H1 (cell line): ENCODE results near the gene CNOT9. TPM values are rescaled to one million over a fixed set of nuclear protein-coding genes. Genes with fewer than 3 reads are reported as not detected.
A peak's percentile ranks its signal among the peaks of the same experiment; 100 is the strongest.

Source experiments
- CTCF ChIA-PET: fragments of 300-600 bp; sonication (Branson Sonifier 250); formaldehyde crosslinking; loops from one replicate; lab custom pipeline; 2021; ENCODE audit not compliant: partially characterized antibody; lab: Charles Lee
- POLR2A ChIA-PET: fragments of 300-600 bp; sonication (Branson Sonifier 250); formaldehyde crosslinking; loops from one replicate; lab custom pipeline; 2021; ENCODE audit warnings: inconsistent platforms; ENCODE audit not compliant: partially characterized antibody; lab: Charles Lee
- DNase-seq, 2 experiments: peaks; one replicate each; pipeline versions ENCODE4 v3.0.0 to v3.0.0-alpha.2; 2010 to 2022; ENCODE audit warnings: low spot score in 2 of 2, low read depth in 1 of 2, mixed read lengths in 1 of 2
- FAIRE-seq: peaks from 2 replicates; lab custom pipeline; 2011; peaks lifted over from hg19 to GRCh38; lab: Jason Lieb, UNC
- H2AFZ ChIP-seq: 2 replicates; pipeline ENCODE4 v1.8.1; 2012; ENCODE audit warnings: low read length, inconsistent platforms
- H2AK5ac ChIP-seq: 2 replicates; pipeline ENCODE4 v1.6.1; 2013; ENCODE audit warnings: low read depth, low read length
- H2BK120ac ChIP-seq: replicated peaks from 2 replicates; pipeline ENCODE3; 2013; ENCODE audit warnings: low read depth, low read length, inconsistent platforms
- H2BK12ac ChIP-seq: 2 replicates; pipeline ENCODE4 v1.6.1; 2013; ENCODE audit warnings: low read depth, low read length
- H2BK15ac ChIP-seq: 2 replicates; pipeline ENCODE4 v1.6.1; 2013; ENCODE audit warnings: low read length
- H2BK20ac ChIP-seq: 2 replicates; pipeline ENCODE4 v1.6.1; 2013; ENCODE audit warnings: low read length
- H2BK5ac ChIP-seq: 2 replicates; pipeline ENCODE4 v1.6.1; 2013; ENCODE audit warnings: low read depth, low read length
- H3K14ac ChIP-seq: 2 replicates; pipeline ENCODE4 v1.6.1; 2013; ENCODE audit warnings: inconsistent platforms; ENCODE audit not compliant: insufficient read length
- H3K18ac ChIP-seq: 2 replicates; pipeline ENCODE4 v1.6.1; 2013; ENCODE audit warnings: low read length; ENCODE audit errors: extremely low read depth
- H3K23ac ChIP-seq: 2 replicates; pipeline ENCODE4 v1.6.1; 2013; ENCODE audit warnings: inconsistent platforms; ENCODE audit not compliant: insufficient read length
- H3K23me2 ChIP-seq: 2 replicates; pipeline ENCODE4 v1.6.1; 2013; ENCODE audit warnings: low read depth, low read length
- H3K27ac ChIP-seq: 2 replicates; pipeline ENCODE4 v1.6.1; 2011; ENCODE audit warnings: low read depth, low read length, inconsistent platforms
- H3K27me3 ChIP-seq, 4 experiments: replicated peaks in 1 of 4; 1 replicate in 1 of 4; 2 replicates in 3 of 4; pipeline versions ENCODE4 v1.6.1 to v1.8.1; 2011 to 2013; ENCODE audit warnings: low read length in 3 of 4, mild to moderate bottlenecking in 3 of 4, inconsistent platforms in 2 of 4, mixed read lengths in 2 of 4, moderate library complexity in 1 of 4; ENCODE audit not compliant: control insufficient read depth in 3 of 4, insufficient read depth in 3 of 4; ENCODE audit errors: extremely low read depth in 1 of 4
- H3K36me3 ChIP-seq, 4 experiments: 2 replicates each; pipeline versions ENCODE4 v1.6.1 to v1.8.1; 2011 to 2013; ENCODE audit warnings: mild to moderate bottlenecking in 4 of 4, low read length in 3 of 4, moderate library complexity in 2 of 4, control low read depth in 1 of 4, inconsistent platforms in 1 of 4; ENCODE audit not compliant: insufficient read depth in 4 of 4, control insufficient read depth in 2 of 4
- H3K4ac ChIP-seq: replicated peaks from 2 replicates; pipeline ENCODE3; 2013; ENCODE audit warnings: low read length, low read depth, mixed read lengths, inconsistent platforms; ENCODE audit not compliant: insufficient read length
- H3K4me1 ChIP-seq, 4 experiments: replicated peaks in 1 of 4; 1 replicate in 1 of 4; 2 replicates in 3 of 4; pipeline versions ENCODE4 v1.6.1 to v1.8.1; 2011 to 2013; ENCODE audit warnings: low read length in 3 of 4, inconsistent platforms in 2 of 4, mixed read lengths in 1 of 4; ENCODE audit not compliant: insufficient read depth in 4 of 4, control insufficient read depth in 3 of 4
- H3K4me2 ChIP-seq, 2 experiments: 2 replicates each; pipeline versions ENCODE4 v1.6.1 to v1.8.1; 2011 to 2013; ENCODE audit warnings: low read depth in 2 of 2, low read length in 2 of 2, control low read depth in 1 of 2, inconsistent platforms in 1 of 2, mild to moderate bottlenecking in 1 of 2; ENCODE audit not compliant: insufficient read depth in 1 of 2
- H3K4me3 ChIP-seq, 4 experiments: fragments of 200-600, 300-600 bp in 1 of 4; sonication (generic), shearing (Covaris generic), sonication (Bioruptor Twin) in 1 of 4; 2 replicates each; pipeline versions ENCODE4 v1.5.1 to v1.8.1; 2011 to 2016; ENCODE audit warnings: low read length in 4 of 4, low read depth in 3 of 4, control low read depth in 2 of 4, inconsistent platforms in 2 of 4, mild to moderate bottlenecking in 2 of 4, mixed read lengths in 1 of 4, moderate library complexity in 1 of 4; ENCODE audit not compliant: insufficient read depth in 2 of 4; ENCODE audit errors: extremely low read depth in 1 of 4
- H3K56ac ChIP-seq: replicated peaks from 2 replicates; pipeline ENCODE3; 2013; ENCODE audit warnings: low read depth, mild to moderate bottlenecking, mixed read lengths, low read length, inconsistent platforms; ENCODE audit not compliant: insufficient read length
- H3K79me1 ChIP-seq: 2 replicates; pipeline ENCODE4 v1.6.1; 2013; ENCODE audit warnings: low read depth, low read length, control low read depth
- H3K79me2 ChIP-seq, 2 experiments: 2 replicates each; pipeline versions ENCODE4 v1.6.1 to v1.8.1; 2012 to 2013; ENCODE audit warnings: low read length in 2 of 2, mild to moderate bottlenecking in 2 of 2, inconsistent platforms in 1 of 2; ENCODE audit not compliant: insufficient read depth in 2 of 2, control insufficient read depth in 1 of 2
- H3K9ac ChIP-seq, 4 experiments: replicated peaks in 1 of 4; 1 replicate in 1 of 4; 2 replicates in 3 of 4; pipeline versions ENCODE4 v1.6.1 to v1.8.1; 2011 to 2013; ENCODE audit warnings: low read depth in 3 of 4, low read length in 3 of 4, control low read depth in 2 of 4, mild to moderate bottlenecking in 2 of 4, moderate library complexity in 2 of 4, inconsistent platforms in 1 of 4; ENCODE audit errors: extremely low read depth in 1 of 4
- H3K9me3 ChIP-seq, 2 experiments: 2 replicates each; pipeline versions ENCODE4 v1.6.1 to v1.8.1; 2012 to 2013; ENCODE audit warnings: mild to moderate bottlenecking in 2 of 2, moderate library complexity in 2 of 2, control low read depth in 1 of 2, inconsistent platforms in 1 of 2, low read depth in 1 of 2, low read length in 1 of 2, mixed read lengths in 1 of 2; ENCODE audit not compliant: insufficient read depth in 2 of 2
- H4K20me1 ChIP-seq, 2 experiments: replicated peaks in 1 of 2; 2 replicates each; pipeline versions ENCODE3 to v1.8.1; 2011 to 2013; ENCODE audit warnings: inconsistent platforms in 2 of 2, low read length in 2 of 2, mild to moderate bottlenecking in 1 of 2; ENCODE audit not compliant: insufficient read depth in 2 of 2, control insufficient read depth in 1 of 2
- H4K5ac ChIP-seq: 2 replicates; pipeline ENCODE4 v1.6.1; 2013; ENCODE audit warnings: low read length, low read depth, mixed read lengths, inconsistent platforms; ENCODE audit not compliant: insufficient read length
- H4K8ac ChIP-seq: 2 replicates; pipeline ENCODE4 v1.8.0; 2013; ENCODE audit warnings: mild to moderate bottlenecking, moderate library complexity, low read length, inconsistent platforms; ENCODE audit not compliant: insufficient read depth; ENCODE audit errors: extremely low read depth
- H4K91ac ChIP-seq: replicated peaks from 2 replicates; pipeline ENCODE3; 2013; ENCODE audit warnings: low read length, mixed read lengths, inconsistent platforms; ENCODE audit not compliant: insufficient read length
- BCL11A ChIP-seq, 2 experiments: IDR thresholded peaks; one replicate each; pipeline ENCODE4 v1.6.1; 2011; ENCODE audit warnings: low read depth in 2 of 2, low read length in 2 of 2, mild to moderate bottlenecking in 2 of 2
- GTF2F1 ChIP-seq: IDR thresholded peaks from 2 replicates; pipeline ENCODE4 v1.6.1; 2012; ENCODE audit warnings: low read depth, low read length, improper control_type of control experiment, borderline replicate concordance
- KDM1A ChIP-seq: fragments of 200-600, 300-600 bp; sonication (generic); IDR thresholded peaks from 2 replicates; pipeline ENCODE4 v1.7.1; 2016; ENCODE audit warnings: mild to moderate bottlenecking, low read length, borderline replicate concordance
- POU5F1 ChIP-seq: IDR thresholded peaks from 2 replicates; pipeline ENCODE4 v1.6.1; 2011; ENCODE audit warnings: low read depth, mild to moderate bottlenecking, low read length, moderate library complexity
- SP2 ChIP-seq: IDR thresholded peaks from 2 replicates; pipeline ENCODE4 v1.6.1; 2012; ENCODE audit warnings: mild to moderate bottlenecking, low read length, inconsistent platforms
- SP4 ChIP-seq: IDR thresholded peaks from 2 replicates; pipeline ENCODE4 v1.6.1; 2012; ENCODE audit warnings: low read length, inconsistent platforms
- TAF1 ChIP-seq: IDR thresholded peaks from 2 replicates; pipeline ENCODE4 v1.6.1; 2011; ENCODE audit warnings: mild to moderate bottlenecking, low read depth, low read length
- YY1 ChIP-seq: IDR thresholded peaks from 2 replicates; pipeline ENCODE4 v1.6.1; 2011; ENCODE audit warnings: low read depth, mild to moderate bottlenecking, low read length
- WGBS, 2 experiments: shearing (Covaris generic) in 1 of 2; methylation state at CpG; one replicate each; pipeline versions ENCODE4 v1.1.6 to v1.1.7; 2013 to 2015; ENCODE audit warnings: low lambda C conversion rate in 2 of 2, mixed read lengths in 2 of 2, inconsistent platforms in 1 of 2, low coverage in 1 of 2, missing lambda C conversion rate in 1 of 2; ENCODE audit not compliant: insufficient replicate concordance in 2 of 2, insufficient coverage in 1 of 2, insufficient read length in 1 of 2; ENCODE audit errors: extremely low coverage in 1 of 2, missing lambda C conversion rate in 1 of 2; 5-methylcytosine and 5-hydroxymethylcytosine counted together
- polyA plus RNA-seq, 7 experiments: library from polyadenylated mRNA; depleted of rRNA in 3 of 7; stranded (reverse) in 5 of 7; unstranded in 2 of 7; fragments of >200 nt in 5 of 7; fragments of 200-250 nt in 2 of 7; gene quantifications; 1 replicate in 5 of 7; 2 replicates in 1 of 7; 4 replicates in 1 of 7; pipeline versions ENCODE4 v1.2.1 to v1.2.3, GENCODE V29; 2011 to 2013; ENCODE audit warnings: missing spikeins in 2 of 7, mixed read lengths in 2 of 7
- total RNA-seq: library from RNA; stranded (reverse); fragmentation: NEBNext Ultra II Directional; extraction: Animal tissue kit (Norgen Biotek cat#: 25700); gene quantifications from 2 replicates; pipeline ENCODE4 v1.2.1, GENCODE V29; 2021

Gene CNOT9
- total and polyA plus RNA-seq, 2 of the 8 experiments (the other 6 are each of a cell fraction or from before 2014, with no cell fraction given) = 79.3 to 81.2 TPM

GRCh38 chr2:218570850-218571249 lies 2.2 kb downstream of the CNOT9 start:
- DNase-seq (no peak), FAIRE-seq (no peak)
- peaks cover 0 to 30% (median 6%) of the 10 kb centered on the region in 4 experiments; a peak in 3 of 8 replicates for H3K36me3 ChIP-seq
- CTCF ChIA-PET = interaction anchor here (0.6 kb wide), 1 partner anchor 31 kb away, joined by 3 read pairs; no protein-coding TSS in a partner anchor
- peaks cover 0 to 13% (median 4%) of the 10 kb centered on the region in 4 experiments; a peak in 6 of 7 replicates for H3K4me1 ChIP-seq
- peak overlapping the region; percentile 93 to 97; a peak in 3 of 4 replicates for H3K4me2 ChIP-seq
- H3K79me2 ChIP-seq = peaks cover 29 to 87% of the 10 kb centered on the region in 2 experiments
- peaks cover 6% of the 10 kb centered on the region for H3K79me1 ChIP-seq
- H4K8ac ChIP-seq = no peak overlapping the region
- POLR2A ChIA-PET = interaction anchor here (0.6 to 2.2 kb wide), 7 partner anchors 8 to 89 kb away, joined by 3 to 11 read pairs (median 6); partner anchors contain the start of genes BCS1L and ZNF142
- H3K14ac ChIP-seq = no peak overlapping the region
- H2AFZ ChIP-seq = no peak overlapping the region
- H2BK5ac ChIP-seq = no peak overlapping the region
- peaks cover 8 to 16% of the 10 kb centered on the region in 2 experiments for H4K20me1 ChIP-seq
- no peak overlapping the region for H3K27ac ChIP-seq
- no peak overlapping the region for H3K23ac ChIP-seq
- H2BK20ac ChIP-seq = no peak overlapping the region
- H3K23me2 ChIP-seq = peaks cover 12% of the 10 kb centered on the region
- H3K4ac ChIP-seq = no peak overlapping the region
- peak overlapping the region in 2 of 4 experiments; percentile 86 to 95; a peak in 3 of 8 replicates for H3K4me3 ChIP-seq
- no peak overlapping the region for H4K5ac ChIP-seq
- 71% methylated on average over 6 of the region's 6 CpGs; no CpG with 5 or more reads in 1 of the 2 experiments for WGBS, 2 experiments
- no peak overlapping the region for H2AK5ac ChIP-seq
- no peak overlapping the region for H3K9ac ChIP-seq
- no peak overlapping the region for H2BK12ac ChIP-seq
- H2BK120ac ChIP-seq = no peak overlapping the region
- no peak overlapping the region for H3K18ac ChIP-seq
- no peaks in the 10 kb centered on the region for H3K9me3 ChIP-seq
- no peak overlapping the region for H4K91ac ChIP-seq
- no peak overlapping the region for H2BK15ac ChIP-seq
- H3K56ac ChIP-seq = no peak overlapping the region
- H3K27me3 ChIP-seq = no peaks in the 10 kb centered on the region
- no peak for TF ChIP-seq YY1
- TF ChIP-seq GTF2F1 = no peak
- no peak for TF ChIP-seq POU5F1
- no peak for TF ChIP-seq SP2
- TF ChIP-seq TAF1 = no peak
- no peak for TF ChIP-seq BCL11A (IDR thresholded peaks at IDR 0.05; ENCODE audit: low read depth in 2 of 2, low read length in 2 of 2)
- no peak for TF ChIP-seq KDM1A
- no peak for TF ChIP-seq SP4
